BE2C (cell line): ENCODE data around the gene PRDM16.

Source experiments
- DNase-seq: peaks from one replicate; pipeline ENCODE4 v3.0.0-alpha.2; 2020
- H3K27me3 ChIP-seq: fragments of 250-450 bp; sonication (Bioruptor Pico); 2 replicates; pipeline ENCODE4 v1.5.1; 2020; ENCODE audit warnings: mild to moderate bottlenecking
- H3K36me3 ChIP-seq: fragments of 250-450 bp; sonication (Bioruptor Pico); 2 replicates; pipeline ENCODE4 v1.5.1; 2020; ENCODE audit warnings: mild to moderate bottlenecking
- H3K4me1 ChIP-seq: fragments of 250-450 bp; sonication (Bioruptor Pico); 2 replicates; pipeline ENCODE4 v1.5.1; 2020
- H3K4me3 ChIP-seq: 2 replicates; pipeline ENCODE4 v1.5.1; 2011; ENCODE audit warnings: low read depth, low read length
- H3K9me3 ChIP-seq: fragments of 250-450 bp; sonication (Bioruptor Pico); 2 replicates; pipeline ENCODE4 v1.5.1; 2020
- CTCF ChIP-seq: IDR thresholded peaks from 2 replicates; pipeline ENCODE4 v1.5.1; 2012; ENCODE audit warnings: mild to moderate bottlenecking, low read depth, low read length

PRDM16 gene

GRCh38 chr1:3093898-3094626 lies 25.1 kb downstream of the PRDM16 start:
- no peaks in the 10 kb centered on the region for H3K36me3 ChIP-seq
- no peak overlapping the region for H3K4me3 ChIP-seq
- H3K27me3 ChIP-seq, result peaks cover 4% of the 10 kb centered on the region
- DNase-seq, result no peak
- H3K4me1 ChIP-seq, result no peaks in the 10 kb centered on the region
- no peak for TF ChIP-seq CTCF
- H3K9me3 ChIP-seq, result no peaks in the 10 kb centered on the region

GRCh38 chr1:3094863-3095780 lies 26.1 kb downstream of the PRDM16 start:
- no peaks in the 10 kb centered on the region for H3K4me1 ChIP-seq
- no peaks in the 10 kb centered on the region; the same call in none of the 2 replicates for H3K27me3 ChIP-seq
- no peak overlapping the region for H3K4me3 ChIP-seq
- TF ChIP-seq CTCF, result no peak
- no peaks in the 10 kb centered on the region for H3K9me3 ChIP-seq
- DNase-seq, result no peak
- H3K36me3 ChIP-seq, result no peaks in the 10 kb centered on the region

GRCh38 chr1:3096345-3096744 lies 27.3 kb downstream of the PRDM16 start:
- no peak for TF ChIP-seq CTCF
- Histone ChIP-seq H3K27me3 (peaks cover 4% of the 10 kb centered on the region), H3K4me3 (no peak overlapping the region), H3K4me1 (no peaks in the 10 kb centered on the region), H3K36me3 (no peaks in the 10 kb centered on the region), H3K9me3 (no peaks in the 10 kb centered on the region)
- DNase-seq, result no peak

- TF ChIP-seq CTCF, result no peak
- peaks cover 8% of the 10 kb centered on the region for H3K27me3 ChIP-seq
- no peaks in the 10 kb centered on the region for H3K36me3 ChIP-seq
Measured at GRCh38 chr1:3097231-3097630, 28.2 kb downstream of the PRDM16 start.

GRCh38 chr1:3097861-3098260 lies 28.9 kb downstream of the PRDM16 start:
- no peak for TF ChIP-seq CTCF
- no peak for DNase-seq
- Histone ChIP-seq H3K36me3 (no peaks in the 10 kb centered on the region), H3K27me3 (peaks cover 8% of the 10 kb centered on the region), H3K4me1 (no peaks in the 10 kb centered on the region), H3K4me3 (no peak overlapping the region), H3K9me3 (no peaks in the 10 kb centered on the region)

More at GRCh38 chr1:3097231-3097630, 28.2 kb downstream of the PRDM16 start:
- Histone ChIP-seq H3K9me3 (no peaks in the 10 kb centered on the region), H3K4me1 (no peaks in the 10 kb centered on the region), H3K4me3 (no peak overlapping the region)
- no peak for DNase-seq
